ENCODE data around the gene CDKN1A. TPM values are rescaled to one million over a fixed set of nuclear protein-coding genes. Genes with fewer than 3 reads are reported as not detected.

CDKN1A gene
- total RNA-seq, 2 donors from 2014 or later, result 264 to 383 TPM

DNA sequence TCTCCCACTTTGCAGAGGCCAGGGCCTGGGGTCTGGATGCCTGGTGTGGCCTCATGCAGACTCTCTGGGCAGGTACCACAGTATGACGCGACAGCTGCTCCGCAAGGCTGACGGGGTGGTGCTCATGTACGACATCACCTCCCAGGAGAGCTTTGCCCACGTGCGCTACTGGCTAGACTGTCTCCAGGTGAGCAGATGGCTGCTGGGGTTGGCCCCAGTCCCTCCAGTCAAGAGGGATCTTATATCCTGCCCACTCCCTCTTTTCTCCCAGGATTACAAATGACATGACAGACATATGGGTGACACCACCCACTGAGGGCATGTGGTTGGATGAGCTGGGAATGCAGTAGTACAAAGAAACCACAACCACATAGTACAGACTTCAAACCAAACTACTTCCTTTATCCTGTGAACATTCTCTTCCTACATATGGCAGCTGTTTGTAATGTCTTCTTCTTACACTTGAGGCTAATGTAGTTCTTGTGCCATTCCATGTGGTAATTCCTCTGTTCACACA is 49.0 kb downstream of the CDKN1A start:
- intact Hi-C loops (cut with DNase I, micrococcal nuclease), result no loop called here
- ATAC-seq (peak; percentile 11), DNase-seq (peak in 1 of 2 donors; percentile 10)

DNA sequence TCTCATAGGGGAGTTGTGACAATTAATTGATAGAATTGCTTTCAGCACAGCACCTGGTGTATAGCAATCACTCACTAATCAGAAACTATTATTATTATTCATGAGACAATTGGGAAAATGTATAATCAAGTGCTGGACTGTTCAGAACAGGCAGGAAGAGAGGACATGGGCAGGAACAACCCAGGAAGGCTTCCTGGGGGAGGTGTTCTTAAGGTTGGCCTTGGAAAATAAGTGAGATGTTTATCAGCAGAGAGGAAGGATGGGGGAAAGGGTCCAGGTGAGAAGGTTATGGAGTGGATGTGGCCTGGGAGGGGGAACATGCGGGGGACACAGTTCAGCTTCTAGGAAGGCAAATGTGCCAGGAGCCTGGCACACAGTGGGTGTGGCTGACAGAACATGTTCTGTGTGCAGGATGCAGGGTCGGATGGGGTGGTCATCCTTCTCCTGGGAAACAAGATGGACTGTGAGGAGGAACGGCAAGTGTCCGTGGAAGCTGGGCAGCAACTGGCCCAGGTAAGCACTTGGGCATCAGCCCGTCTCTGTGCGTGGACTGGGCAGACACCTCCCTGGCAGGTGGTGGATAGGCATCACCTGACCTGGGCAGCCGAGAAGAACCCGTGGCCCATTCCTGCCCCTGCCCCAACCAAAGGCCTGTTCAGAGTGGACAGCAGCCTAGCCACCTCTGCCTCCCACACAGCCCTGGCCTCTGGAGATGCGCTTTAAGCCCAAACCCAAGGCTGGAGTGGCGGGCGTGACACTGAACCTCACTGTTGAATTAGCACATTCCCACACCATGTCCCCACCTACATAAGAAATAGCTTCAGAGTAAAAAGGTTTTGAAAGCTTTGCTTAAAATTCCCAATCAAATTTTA is 50.0 kb downstream of the CDKN1A start:
- ATAC-seq (no peak), DNase-seq (peak in 1 of 2 donors; percentile 7)
- intact Hi-C loops (cut with DNase I, micrococcal nuclease), result no loop called here

DNA sequence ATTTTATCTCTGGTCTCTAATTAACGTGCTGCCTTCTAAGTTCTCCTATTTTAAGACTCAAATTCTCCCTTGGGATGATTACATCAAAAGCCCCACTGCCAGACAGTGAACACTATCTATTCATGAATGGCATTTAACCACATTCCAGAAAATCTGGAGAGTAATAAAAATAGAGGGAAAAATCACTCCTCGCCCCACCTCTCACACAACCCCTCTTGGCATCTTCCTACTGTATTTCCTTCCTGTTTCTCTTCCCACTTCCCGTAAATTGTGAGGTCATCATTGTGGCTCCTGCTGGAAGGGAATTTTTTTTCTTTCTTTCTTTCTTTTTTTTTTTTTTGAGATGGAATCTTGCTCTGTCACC is 50.6 kb downstream of the CDKN1A start:
- DNase-seq (no peak), ATAC-seq (no peak)
- intact Hi-C loops (cut with DNase I, micrococcal nuclease), result no loop called here

DNA sequence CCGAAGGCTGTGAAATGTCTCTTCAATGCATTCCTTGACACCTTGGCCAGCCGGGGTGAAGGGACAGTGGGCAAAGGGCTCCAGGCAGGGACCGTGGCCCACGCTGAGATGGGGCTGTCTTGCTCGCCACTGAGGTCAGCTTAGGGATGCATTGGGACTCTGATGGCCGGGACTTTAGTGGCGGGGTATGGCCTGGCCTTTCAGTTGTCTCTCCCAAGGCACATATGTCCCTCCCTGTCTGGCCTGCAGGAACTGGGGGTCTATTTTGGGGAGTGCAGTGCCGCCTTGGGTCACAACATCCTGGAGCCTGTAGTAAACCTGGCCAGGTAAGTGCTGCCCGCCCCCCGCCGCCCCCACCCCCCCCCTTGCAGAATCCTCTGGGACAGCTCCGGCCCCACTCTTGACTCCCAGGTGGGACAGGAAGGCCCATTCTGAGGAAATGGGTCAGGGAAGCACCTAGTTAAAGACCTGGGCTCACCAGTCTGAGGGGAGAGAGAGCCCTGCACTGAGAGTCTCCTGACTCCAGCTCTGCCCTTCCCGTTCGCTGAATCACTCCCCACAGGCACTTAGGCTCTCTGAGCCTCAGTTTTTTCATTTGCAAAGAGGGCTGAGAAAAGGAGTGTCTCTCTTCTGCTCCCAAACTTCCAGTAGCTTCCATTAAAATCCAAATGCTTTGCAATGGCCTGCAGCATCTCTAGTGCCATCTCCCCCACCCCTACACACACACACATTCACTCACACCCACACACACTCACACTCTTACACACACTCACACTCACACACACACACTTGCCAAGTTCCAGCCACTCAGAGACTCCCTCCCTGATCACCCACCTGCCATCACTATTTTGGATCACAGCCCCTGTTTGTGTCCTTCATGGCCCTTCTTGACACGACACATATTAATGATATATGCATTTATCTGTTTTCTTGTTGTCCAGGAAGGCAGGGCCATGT is 52.2 kb downstream of the CDKN1A start:
- intact Hi-C loops (cut with DNase I, micrococcal nuclease), result no loop called here
- DNase-seq, result no peak
- no peak for ATAC-seq

DNA sequence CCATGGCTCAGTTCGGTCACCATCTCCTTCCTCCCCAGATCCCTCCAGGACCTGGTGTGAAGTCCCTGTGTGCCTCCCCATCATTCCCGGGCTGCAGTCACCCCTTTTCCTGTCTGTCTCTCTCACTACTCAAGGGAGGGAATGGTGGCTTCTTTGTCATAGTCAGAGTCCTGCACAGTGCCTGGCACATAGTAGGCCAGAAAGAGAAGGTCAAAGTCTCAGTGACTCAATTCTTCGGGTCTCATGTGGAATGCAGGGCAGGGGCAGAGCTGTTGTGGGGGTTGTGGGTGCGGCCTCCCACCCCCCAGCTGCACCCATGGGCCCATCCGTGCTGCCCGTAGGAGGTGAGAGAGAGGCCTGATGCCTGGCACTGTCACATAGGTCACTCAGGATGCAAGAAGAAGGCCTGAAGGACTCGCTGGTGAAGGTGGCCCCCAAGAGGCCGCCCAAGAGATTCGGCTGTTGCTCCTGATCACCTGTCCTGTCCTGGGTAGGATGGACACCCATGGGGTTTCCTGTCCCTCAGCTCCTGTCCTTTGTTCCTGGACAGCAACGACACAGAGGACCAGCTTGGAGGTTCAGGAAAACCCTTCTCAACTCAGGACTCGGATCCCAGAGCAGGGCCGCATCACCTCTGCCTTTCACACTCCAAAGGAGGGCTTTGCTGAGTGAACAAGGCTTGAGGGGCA is 53.3 kb downstream of the CDKN1A start:
- no peak for ATAC-seq
- no peak for DNase-seq
- intact Hi-C loops (cut with DNase I, micrococcal nuclease), result no loop called here

DNA sequence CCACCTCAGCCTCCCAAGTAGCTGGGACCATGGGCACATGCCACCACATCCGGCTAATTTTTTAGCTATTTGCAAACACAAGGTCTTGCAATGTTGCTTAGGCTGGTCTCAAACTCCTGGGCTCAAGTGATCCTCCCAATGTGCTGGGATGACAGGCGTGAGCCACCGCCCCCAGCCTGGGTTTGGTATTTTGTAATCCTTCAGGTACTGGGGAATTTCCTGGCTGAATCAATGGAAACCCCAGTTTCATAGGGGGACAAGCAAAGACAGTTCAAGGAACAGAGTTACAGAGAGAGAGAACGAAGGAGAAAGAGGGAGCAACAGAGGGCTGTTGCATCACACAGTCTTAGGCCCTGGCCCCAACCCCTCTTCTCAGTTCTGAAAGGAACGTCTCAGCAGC is 54.8 kb downstream of the CDKN1A start:
- no peak for ATAC-seq
- no peak for DNase-seq
- intact Hi-C loops (cut with DNase I, micrococcal nuclease), result no loop called here

DNA sequence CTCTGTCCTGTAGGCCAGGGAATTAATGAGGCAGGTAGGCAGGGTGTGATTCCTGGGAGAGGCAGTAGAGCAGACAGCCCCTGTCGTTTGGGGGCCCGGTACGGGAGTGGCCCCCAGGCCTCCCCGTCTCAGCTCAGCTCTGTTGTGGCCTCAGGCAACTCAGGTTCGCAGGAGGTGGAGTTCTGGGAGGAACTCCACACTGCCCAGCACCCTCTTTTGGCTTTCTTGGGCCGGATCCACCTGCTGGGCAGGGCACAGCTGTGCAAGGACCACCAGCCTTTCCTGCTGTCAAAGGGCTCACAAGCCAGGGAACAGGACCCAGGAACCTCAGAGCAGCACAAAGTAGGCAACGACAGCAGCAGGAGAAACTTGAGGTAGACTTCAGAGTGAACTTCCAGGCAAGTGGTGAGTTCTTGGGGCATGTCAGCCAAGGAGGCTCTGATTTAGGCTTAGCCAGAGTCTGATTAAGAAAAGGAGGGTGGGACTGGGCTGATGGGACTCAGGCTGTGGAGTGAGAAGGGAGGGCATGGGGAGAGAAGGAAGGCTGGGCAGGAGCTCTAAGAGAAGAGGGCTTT is 56.1 kb downstream of the CDKN1A start:
- ATAC-seq (no peak), DNase-seq (no peak)
- intact Hi-C loops (cut with DNase I, micrococcal nuclease), result no loop called here

DNA sequence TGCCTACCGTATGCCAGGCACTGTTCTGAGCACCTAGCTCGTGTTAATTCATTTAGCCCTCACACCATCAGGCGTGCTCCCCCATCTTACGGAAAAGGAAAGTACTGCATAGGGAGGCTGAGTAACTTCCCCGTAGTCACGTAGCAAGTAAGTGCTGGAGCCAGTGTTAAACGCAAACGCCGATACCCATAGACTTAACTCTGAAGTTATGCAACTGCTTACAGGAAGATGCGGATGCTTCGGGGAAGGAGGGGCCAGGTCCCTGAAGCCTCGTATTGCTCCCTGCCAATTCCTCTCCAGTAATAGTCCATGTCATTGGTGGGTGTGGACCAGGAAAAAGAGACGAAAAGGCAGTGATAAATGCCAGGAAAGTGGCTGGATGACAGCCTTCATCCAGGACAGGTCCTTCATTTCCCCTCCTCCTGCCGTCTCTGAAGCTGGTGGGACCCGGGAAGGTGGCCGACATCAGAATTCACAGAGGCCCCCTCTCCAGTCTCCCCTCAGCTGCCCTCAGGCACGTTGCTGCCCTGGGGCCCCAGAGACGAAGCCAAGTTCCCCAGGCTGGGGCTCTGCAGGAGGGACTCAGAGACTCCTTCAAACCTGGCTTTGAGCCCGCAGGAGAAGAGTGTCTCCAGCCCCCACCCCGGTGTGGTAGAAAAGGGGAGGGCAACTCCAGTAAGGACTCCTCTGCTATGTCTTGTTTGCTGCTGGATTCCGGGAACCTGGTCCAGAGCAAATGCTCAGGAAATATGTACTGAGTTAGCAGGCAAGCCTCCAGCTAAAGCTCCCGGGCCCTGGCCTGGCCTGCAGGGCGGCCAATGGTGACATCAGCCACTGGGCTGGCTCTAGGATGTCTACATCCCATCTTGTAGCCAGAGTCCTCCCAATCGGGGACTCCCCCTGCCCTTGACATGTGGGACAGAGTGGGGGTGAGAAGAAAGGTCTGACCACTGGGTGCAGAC is 56.9 kb downstream of the CDKN1A start:
- intact Hi-C loops (cut with DNase I, micrococcal nuclease), result no loop called here
- peak; percentile 62 to 82 for DNase-seq
- ATAC-seq, result peak; percentile 90

Other genes with a start within 250 kb of the CDKN1A start
- not detected for gene PXT1, start 235.9 kb upstream of the CDKN1A start, total RNA-seq
- gene KCTD20, start 235.7 kb upstream of the CDKN1A start, total RNA-seq, result 10 to 100 TPM; 22.0 to 28.4 TPM
- 10 to 100 TPM; 66.0 to 76.6 TPM for gene STK38, start 131.2 kb upstream of the CDKN1A start, total RNA-seq
- gene SRSF3, start 84.4 kb upstream of the CDKN1A start, total RNA-seq, result 100 to 1,000 TPM; 178 to 242 TPM
- under 1 TPM; 0.09 to 0.42 TPM for gene RAB44, start 19.1 kb downstream of the CDKN1A start, total RNA-seq
- gene CPNE5, start 160.7 kb downstream of the CDKN1A start, total RNA-seq, result 1 to 10 TPM; 3.8 to 7.8 TPM
- 10 to 100 TPM; 10.1 to 12.6 TPM for gene PPIL1, start 196.1 kb downstream of the CDKN1A start, total RNA-seq
- 10 to 100 TPM; 53.9 to 59.3 TPM for gene C6orf89, start 207.2 kb downstream of the CDKN1A start, total RNA-seq

Measured in left colon (tissue), 2 donors.